HFF-Myc (cell line): Measurements from ENCODE around the gene MDFIC.
"Not testable (repeated sequence)": the region's sequence is repeated elsewhere in the genome, so short reads cannot be mapped to it uniquely, and the experiment has no call there.

Experiments used
- DNase-seq: peaks from one replicate; pipeline ENCODE4 v3.0.0-alpha.2; 2011; ENCODE audit warnings: low read depth; ENCODE audit errors: extremely low read depth
- H3K4me3 ChIP-seq: replicated peaks from 2 replicates; pipeline ENCODE4 v1.5.1; 2011; ENCODE audit warnings: low read depth, mild to moderate bottlenecking, control low read depth, low read length
- TF ChIP-seq, protein P1 (sequence below): IDR thresholded peaks from 2 replicates; pipeline ENCODE4 v1.5.1; 2012; ENCODE audit warnings: mild to moderate bottlenecking, low read depth, low read length, control low read depth; ENCODE audit errors: missing control alignments

The MDFIC gene, protein sequence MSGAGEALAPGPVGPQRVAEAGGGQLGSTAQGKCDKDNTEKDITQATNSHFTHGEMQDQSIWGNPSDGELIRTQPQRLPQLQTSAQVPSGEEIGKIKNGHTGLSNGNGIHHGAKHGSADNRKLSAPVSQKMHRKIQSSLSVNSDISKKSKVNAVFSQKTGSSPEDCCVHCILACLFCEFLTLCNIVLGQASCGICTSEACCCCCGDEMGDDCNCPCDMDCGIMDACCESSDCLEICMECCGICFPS

DNA sequence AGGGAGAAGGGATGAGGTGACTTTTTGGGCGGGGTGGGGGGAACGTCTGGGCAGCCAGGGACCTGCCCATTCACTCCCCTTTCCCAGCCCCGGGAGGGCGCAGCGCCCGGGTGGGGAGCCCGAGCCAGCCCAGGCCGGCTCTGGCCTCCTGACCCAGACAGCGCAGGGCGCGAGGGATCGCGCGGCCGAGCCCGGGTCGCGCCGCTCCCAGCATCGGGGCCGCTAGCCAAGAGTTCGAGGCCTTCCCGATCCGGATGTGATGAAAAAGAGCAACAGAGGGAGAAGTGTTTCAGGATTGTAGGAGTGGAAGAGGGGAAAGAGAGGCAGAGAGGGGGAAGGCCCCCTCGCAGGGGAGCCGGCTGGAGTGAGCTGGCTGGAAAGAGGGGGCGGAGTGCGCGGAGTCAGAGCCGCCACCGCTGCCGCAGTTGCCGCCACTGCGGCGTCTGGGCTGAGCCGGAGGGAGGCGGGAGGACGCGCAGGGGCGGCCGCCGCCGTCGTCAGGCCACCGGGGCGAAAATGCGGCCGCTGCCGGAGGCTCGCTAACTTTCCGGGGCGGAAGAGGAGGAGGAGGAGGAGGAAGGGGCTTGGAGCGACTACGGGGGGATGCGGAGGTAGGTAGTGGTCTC lies at the start of gene MDFIC:
MDFIC (plus strand) TSS at position 69 of the 626 bp plus-strand sequence. CDS start 940 bp downstream, outside the sequence.
- TF ChIP-seq, protein P1, sequence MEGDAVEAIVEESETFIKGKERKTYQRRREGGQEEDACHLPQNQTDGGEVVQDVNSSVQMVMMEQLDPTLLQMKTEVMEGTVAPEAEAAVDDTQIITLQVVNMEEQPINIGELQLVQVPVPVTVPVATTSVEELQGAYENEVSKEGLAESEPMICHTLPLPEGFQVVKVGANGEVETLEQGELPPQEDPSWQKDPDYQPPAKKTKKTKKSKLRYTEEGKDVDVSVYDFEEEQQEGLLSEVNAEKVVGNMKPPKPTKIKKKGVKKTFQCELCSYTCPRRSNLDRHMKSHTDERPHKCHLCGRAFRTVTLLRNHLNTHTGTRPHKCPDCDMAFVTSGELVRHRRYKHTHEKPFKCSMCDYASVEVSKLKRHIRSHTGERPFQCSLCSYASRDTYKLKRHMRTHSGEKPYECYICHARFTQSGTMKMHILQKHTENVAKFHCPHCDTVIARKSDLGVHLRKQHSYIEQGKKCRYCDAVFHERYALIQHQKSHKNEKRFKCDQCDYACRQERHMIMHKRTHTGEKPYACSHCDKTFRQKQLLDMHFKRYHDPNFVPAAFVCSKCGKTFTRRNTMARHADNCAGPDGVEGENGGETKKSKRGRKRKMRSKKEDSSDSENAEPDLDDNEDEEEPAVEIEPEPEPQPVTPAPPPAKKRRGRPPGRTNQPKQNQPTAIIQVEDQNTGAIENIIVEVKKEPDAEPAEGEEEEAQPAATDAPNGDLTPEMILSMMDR = no peak
- no peak for DNase-seq
- H3K4me3 ChIP-seq = peak within 1 kb of the TSS; percentile 70

DNA sequence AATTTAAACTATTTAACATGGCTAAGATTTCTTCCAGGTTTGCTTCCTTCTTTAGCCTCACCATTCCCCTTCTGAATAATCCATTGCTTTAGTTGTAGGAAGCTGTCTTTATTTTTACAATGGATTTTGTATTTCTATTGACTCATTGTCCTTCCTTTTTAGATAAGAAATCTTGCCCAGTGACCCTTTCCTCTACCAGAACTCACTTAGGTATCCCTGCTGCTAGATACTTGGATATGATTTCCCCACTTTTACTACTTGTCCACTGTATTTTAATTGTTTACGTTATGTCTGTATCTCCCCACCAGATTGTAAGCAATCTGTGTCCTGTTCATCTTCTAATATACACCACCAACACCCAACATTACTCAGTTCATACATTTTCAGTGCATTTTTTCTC lies 47.7 kb upstream of the MDFIC start:
- H3K4me3 ChIP-seq = no peak overlapping the region
- DNase-seq = no peak
- TF ChIP-seq, protein P1 = no peak

DNA sequence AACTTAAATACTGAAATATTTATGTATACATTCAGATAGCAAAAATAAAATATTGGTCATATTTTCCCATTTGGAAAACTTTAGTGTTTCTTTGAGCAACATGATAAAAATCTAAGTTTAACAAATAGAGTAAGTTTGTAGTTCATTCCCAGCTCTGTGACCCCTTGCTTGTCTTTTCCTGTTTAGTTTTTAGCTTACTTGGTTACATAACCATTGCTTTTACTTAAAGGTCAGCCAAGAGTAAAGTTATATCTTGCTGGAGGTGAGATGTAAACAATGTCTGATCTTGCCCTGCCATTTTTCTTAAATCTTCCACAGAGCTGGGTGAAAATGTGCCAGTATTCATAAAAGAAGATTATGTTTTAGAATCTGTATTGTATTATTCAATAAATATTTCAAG lies 46.7 kb upstream of the MDFIC start:
- TF ChIP-seq, protein P1 = no peak
- no peak for DNase-seq
- H3K4me3 ChIP-seq = no peak overlapping the region

DNA sequence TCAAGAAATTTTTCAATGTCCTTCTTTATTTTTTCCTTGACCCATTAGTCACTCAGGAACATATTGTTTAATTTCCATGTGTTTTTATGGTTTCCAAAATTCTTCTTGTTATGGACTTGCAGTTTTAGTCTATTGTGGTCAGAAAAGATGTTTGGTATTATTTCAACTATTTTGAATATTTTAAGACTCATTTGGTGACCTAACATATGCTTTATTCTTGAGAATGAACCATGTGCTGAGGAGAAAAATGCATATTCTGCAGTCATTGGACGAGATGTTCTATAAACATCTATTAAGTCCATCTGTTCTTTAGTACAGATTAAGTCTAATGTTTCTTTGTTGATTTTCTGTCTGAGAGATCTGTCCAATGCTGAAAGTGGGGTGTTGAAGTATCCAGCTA lies 42.3 kb upstream of the MDFIC start:
- H3K4me3 ChIP-seq = no peak overlapping the region
- TF ChIP-seq, protein P1 = no peak
- DNase-seq = peak; percentile 67

DNA sequence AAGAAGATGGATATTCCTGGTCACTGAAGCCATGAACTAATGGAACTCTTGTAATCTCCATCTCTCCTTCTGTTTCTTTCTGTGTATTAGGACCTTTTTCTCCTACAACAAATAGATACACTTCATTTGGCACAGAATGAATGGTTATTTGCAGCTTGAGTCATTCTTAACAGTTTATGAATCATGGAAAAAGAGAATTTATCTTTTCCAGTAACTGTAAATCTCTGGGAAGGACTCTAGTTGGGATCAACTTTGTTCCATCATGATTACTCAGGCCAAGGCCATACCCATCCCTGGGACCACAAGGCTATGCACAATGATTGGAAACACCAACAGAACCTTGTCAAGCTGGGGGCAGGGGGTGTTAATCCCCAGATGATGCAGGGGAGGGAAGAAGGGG lies 36.1 kb upstream of the MDFIC start:
- TF ChIP-seq, protein P1 = no peak
- H3K4me3 ChIP-seq = no peak overlapping the region
- no peak for DNase-seq

DNA sequence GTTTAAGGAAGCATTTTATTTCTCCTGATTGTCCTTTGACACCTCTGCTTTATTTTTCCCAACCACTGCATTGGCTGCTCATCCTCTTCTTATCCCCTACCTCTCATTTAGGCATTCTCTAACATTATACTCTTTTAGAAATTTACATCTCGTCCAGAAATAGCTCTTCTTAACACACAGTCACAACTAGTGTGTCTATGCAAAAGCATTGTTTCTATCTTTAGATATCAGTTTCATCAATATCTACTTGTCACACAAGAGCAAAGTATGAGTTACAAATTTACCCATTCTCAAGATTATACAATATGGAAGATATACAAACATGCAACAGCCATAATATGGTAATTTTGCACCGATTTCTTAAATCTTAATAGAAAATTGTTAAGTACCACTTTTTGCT lies 35.7 kb upstream of the MDFIC start:
- DNase-seq = no peak
- TF ChIP-seq, protein P1 = no peak
- no peak overlapping the region for H3K4me3 ChIP-seq

DNA sequence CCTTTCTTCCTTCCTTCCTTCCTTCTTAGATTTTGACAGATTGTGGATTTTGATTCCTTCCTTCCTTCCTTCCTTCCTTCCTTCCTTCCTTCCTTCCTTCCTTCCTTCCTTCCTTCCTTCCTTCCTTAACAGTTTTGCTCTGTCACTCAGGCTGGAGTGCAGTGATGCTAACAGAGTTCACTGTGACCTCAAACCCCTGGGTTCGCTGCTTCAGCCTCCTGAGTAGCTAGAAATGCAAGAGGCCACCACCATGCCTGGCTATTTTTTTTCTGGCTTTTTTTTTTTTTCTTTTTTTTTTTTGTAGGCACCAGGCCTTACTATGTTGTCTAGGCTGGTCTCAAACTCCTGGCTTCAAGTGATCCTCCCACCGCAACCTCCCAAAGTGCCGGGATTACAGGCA lies 32.8 kb upstream of the MDFIC start:
- not testable (repeated sequence) for H3K4me3 ChIP-seq, DNase-seq
